NCI-H2107 treated with DMSO at 0.1 percent for 48 hours (cell line): ENCODE measurements around the gene KRT38.
A peak's percentile ranks its signal among the peaks of the same experiment; 100 is the strongest.
"Not testable (repeated sequence)": the region's sequence is repeated elsewhere in the genome, so short reads cannot be mapped to it uniquely, and the experiment has no call there.

Experiments used
- DNase-seq: peaks from one replicate; lab custom pipeline; 2025; ENCODE audit not compliant: unreplicated experiment; lab: John Stamatoyannopoulos, UW

The KRT38 gene

GRCh38 chr17:41422586-41422985 is 18.2 kb downstream of the KRT38 start:
- not testable (repeated sequence) for DNase-seq

DNA sequence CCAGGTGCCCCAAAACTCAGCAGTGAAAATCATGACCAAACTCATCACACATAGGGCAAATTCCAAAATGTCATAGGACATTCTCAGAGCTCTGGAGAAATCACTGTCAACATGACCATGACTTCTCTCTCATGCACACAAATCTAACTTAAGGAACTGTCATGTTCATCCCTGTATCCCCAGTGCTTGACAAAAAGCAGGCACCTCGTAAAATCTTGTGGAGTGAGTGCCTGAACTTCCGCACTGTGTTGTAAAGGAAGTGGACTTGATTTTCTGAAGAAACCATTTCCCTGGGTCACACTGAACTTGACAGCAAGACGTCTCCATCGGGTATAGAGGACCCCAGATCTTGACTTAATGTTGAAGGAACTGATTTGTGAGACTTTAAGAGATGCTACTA is 19.2 kb downstream of the KRT38 start:
- DNase-seq = no peak

GRCh38 chr17:41421116-41421515 is 19.7 kb downstream of the KRT38 start:
- DNase-seq = no peak

- no peak for DNase-seq
Measured at GRCh38 chr17:41420134-41420533, 20.6 kb downstream of the KRT38 start.

GRCh38 chr17:41419716-41420115 is 21.1 kb downstream of the KRT38 start:
- no peak for DNase-seq

DNA sequence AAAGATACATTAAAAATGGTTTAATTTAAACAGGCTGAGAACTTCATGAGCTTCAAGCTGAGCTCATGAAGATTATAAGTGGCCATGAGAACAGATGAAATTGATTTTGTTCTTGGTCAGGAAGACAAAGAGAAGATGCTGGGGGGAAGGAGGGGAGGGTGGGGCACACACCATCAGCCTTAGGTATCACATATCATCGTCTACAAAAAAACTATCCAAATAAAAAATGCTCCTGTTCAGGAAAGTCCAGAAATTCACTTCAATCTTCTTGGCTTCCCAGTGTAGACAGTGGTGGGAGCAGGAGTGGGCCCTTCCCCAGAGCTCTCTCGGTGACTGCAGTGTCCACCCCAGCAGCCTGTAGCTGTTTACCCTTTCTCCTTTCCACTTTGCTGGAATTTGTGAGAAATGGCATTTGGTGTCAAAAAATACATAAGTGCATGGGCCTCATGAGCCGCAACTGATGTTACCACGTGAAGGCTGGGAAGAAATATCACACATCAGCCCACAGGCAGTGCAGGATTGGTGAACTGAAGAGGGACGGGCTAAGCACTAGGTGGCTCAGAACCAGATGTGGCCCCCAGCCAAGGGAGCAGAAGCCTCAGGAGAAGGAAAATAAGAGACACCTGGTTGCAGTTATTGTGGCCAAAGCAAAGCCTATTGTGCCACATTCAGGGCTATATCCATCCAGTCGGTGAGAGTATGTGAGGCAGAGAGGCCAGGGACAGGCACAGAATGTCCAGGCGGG is 22.5 kb downstream of the KRT38 start:
- DNase-seq = no peak

DNA sequence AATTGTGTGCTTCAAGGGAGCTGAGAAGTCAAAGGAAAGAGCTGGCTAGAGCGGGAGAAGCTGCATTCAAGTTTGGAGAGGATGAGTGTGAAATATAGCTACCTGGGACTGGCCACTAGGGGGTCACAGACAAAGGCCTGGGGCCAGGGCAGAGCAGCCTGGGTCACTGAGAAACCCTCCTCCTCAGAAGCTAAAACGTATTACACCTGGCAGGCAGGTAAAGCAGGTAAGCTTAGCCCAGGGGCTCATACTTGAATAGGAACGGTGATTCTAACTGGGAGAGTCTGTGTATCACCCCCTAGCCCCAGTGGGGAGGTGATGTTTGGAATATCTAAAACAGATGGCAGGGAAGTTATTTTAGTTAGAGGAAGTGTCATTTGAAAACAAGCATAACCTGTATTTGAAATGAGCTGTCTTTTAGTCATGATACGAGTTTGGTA is 23.2 kb downstream of the KRT38 start:
- no peak for DNase-seq

DNA sequence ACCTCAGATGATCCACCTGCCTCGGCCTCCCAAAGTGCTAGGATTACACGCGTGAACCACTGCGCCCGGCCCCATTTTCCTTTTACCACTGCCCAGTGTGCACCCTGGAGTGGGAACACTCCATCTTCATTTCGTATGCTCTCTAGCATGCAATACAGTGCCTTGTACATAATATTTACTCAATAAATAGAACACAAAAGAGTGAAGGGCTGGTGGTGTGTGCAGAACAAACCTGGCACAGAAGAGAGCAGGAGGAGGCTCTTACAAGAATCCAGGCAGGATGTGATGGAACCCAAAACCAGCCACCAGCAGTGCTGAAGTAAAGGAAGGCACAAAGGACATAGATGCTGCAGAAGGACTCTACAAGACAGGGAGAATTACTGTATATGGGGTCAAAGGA is 23.7 kb downstream of the KRT38 start:
- DNase-seq = no peak

- DNase-seq = peak; percentile 23
Measured at GRCh38 chr17:41416479-41416878, 24.3 kb downstream of the KRT38 start.

GRCh38 chr17:41415833-41416335 is 24.9 kb downstream of the KRT38 start:
- DNase-seq = no peak

DNA sequence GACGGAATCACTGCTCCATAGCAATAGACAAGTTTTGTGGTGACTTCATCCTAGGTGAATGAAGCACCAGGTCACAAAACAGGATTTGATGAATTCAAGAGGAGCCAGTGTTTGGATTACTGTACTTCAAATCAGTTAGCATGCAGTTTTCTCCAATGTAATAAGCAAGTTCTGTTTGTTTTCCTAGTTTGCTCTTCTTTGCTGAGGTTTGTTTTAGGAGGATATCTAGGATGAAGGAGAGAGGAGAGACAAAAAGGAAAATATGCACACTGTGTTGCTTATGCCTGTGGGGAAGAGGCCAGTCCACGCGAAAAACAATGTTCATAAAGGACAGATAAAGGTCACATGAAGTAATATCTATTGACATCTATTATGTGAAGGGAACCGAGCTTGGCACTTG is 25.4 kb downstream of the KRT38 start:
- no peak for DNase-seq

DNA sequence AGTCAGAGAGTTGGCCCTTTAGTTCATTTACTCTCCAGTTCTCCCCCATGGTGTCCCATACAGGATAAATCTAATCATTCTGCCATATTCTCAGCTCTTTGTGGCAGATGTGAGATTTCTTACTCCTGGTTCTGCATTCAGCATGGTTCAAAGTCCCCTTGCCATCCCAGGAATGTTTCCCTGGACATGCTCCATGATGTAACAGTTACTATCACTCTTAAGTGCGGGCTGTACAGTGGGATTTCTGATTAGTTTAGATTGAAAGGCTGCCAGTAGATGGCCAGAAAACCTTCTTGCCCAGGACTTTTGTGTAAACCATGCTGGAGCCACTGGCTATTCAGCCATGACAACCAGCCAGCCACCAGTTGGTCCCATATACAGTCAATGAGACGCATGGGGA is 26.8 kb downstream of the KRT38 start:
- DNase-seq = no peak

- no peak for DNase-seq
Measured at GRCh38 chr17:41413353-41413957, 27.3 kb downstream of the KRT38 start.

DNA sequence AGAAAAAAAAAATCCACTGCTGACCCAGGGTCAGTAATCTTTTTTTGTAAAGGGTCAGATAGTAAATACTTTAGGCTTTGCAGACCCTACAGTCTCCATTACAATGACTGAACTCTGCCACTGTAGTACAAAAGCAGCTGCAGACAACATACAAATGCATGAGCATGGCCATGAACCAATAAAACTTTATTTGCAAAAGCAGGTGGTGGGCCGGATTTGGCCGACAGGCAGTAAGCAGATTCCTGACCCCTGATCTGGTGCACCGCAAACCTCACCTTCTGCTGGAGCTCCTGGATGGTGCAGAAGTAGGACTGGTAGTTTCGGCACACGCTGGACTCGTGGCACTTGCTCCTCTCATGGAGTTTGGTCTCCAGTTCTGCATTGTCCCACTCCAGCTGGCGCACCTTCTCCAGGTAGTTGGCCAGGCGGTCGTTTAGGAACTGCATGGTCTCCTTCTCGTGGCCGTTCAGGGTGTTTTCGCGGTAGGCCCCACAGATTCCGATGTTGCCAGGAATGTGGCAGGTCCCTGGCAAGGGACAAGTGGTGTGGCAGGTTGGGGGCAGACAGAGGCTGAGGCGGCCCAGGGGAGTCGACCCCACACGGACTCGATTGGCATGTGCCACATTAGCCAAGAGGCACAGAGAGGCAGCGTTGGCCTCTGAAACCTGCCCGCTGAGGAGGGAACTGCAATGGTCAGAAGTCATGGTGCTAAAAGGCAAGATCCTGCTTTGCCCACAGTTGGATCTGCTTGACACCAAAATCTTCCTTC is 29.5 kb downstream of the KRT38 start:
- no peak for DNase-seq

DNA sequence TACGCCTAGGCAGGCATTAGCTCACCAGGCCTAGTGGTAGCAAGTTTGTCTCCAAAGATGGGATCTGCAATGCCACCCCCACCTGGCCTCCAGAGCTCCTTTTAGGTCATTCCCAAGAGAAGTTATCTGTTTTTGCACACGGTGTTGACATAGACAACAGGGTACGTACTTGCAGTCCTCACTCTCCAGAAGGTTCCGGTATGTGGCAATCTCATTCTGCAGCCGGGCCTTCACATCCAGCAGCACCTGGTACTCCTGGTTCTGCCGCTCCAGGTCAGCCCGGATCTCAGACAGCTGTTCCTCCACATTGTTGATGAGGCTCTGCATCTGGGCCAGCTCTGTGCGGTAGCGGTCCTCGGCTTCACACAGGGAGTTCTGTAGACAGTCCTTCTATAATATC is 33.6 kb downstream of the KRT38 start:
- DNase-seq = no peak

GRCh38 chr17:41406205-41406604 is 34.6 kb downstream of the KRT38 start:
- DNase-seq = no peak

GRCh38 chr17:41404024-41404671 is 36.6 kb downstream of the KRT38 start:
- no peak for DNase-seq

DNA sequence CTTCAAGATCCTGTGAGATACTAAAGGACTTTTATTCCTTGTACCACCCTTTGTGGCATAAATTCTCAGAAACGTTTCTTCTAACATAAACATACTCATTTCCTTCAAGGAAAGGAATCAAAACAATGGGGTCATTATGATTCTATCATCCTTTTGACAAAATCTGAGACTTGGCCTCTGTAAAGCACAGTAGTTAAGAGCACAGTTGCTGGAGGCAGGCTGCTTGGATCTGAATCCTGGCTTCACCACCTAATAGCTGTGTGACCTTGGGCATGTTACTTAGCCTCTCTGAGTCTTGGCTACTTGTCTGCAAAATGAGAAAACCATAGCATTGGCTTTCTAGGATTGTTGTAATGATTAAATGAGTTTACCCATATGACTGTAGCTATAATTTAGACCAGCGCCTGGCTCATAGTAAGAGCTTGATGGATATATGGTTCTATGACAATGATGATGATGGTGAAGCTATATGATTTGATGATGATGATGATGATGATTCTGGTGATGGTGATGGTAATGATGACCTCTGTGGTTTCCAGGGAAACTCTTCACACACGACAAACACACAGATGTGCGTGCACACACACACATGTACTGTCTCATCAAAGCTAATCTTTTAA is 37.3 kb downstream of the KRT38 start:
- DNase-seq = no peak

DNA sequence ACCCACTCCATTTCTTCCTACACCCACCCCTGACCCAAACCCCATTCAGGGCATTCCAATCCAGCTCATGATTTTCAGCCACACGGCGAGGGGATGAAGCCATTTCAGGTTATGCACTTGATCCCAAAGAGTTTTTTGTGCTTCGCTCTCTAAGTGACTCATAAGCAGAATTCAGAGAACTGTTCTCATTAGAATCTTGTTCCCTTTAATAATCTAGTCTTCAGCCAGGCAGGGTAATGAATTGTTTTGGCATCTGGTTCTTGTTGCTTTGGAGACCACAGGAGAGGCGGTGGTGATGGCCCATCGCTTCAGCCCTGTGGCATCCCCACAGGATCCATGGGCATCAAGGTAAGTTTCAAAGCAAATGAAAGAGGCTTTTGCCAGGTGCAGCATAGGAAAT is 38.6 kb downstream of the KRT38 start:
- no peak for DNase-seq

- DNase-seq = no peak
Measured at GRCh38 chr17:41396996-41397660, 43.7 kb downstream of the KRT38 start, which contains the start of gene KRT31. KRT31 (minus strand) TSS chr17:41397608; CDS start chr17:41397539, 69 bp downstream.
